GM19035 (cell line): ENCODE data around the gene NUP214.
"Not testable (repeated sequence)": the region's sequence is repeated elsewhere in the genome, so short reads cannot be mapped to it uniquely, and the experiment has no call there.

Source experiments
- ATAC-seq: cut with Tn5 transposase; IDR thresholded peaks from one replicate; pipeline ENCODE4 v1.9.1; 2021; ENCODE audit not compliant: unreplicated experiment

NUP214 gene

DNA sequence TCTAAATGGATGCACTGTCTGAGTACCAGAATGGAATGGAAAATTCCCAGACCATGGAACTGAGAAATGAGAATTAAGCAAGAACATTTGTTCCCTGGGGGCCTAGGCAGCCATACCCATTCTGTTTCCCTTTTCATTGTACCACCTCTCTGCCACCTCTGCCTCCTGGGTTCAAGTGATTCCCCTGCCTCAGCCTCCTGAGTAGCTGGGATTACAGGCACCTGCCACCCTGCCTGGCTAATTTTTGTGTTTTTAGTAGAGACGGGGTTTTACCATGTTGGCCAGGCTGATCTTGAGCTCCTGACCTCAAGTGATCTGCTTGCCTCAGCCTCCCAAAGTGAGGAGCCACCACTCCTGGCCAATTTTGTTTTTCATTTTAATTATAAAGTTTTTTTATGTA is 33.3 kb downstream of the NUP214 start:
- not testable (repeated sequence) for ATAC-seq

DNA sequence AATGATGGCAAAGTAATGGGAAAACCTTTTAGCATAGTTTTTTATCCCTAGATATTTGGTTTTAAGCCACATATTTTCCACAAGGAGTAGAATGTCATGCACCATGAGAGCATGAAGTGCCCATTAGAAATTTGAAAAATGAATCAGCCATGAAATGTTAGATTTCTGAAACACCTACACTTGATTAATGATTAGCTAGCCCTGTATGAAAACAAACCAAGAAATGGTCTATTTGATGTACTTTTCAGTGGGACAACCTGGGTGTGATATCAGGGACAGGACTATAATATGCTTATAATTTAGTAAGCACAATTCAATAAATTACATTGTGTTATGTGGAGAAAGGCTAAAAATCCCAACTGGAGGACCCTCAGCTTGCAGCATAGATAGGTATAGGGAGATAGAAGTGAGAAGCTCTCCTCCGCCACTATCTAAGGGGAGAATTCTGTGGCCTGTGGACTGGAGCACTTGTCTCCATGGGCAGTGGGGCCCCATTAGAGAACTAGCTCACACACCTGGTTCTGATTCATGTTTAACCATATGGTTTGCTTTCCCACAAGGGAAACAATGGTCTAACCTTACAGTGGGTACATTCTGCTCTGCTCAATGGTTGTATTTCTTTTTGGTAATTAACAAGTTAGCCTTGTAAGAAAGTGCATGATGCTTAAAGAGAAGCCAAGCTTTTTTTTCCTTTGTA is 35.2 kb downstream of the NUP214 start:
- ATAC-seq = no peak

DNA sequence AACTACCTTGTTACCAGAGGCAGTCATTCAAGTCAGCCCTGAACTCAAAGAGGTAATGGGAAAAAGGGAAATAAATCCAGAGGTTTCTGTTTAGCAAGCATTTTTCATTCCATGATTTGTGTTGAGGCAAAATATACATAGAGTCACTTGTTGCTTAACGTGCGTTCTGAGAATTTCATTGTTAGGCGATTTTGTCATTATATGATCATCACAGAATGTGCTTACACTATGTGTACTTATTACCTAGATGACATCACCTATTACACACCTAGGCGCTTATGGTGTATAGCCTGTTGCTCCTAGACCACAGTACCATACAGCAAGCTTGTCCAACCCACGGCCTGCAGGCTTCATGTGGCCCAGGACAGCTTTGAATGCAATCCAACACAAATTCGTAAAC is 36.2 kb downstream of the NUP214 start:
- ATAC-seq = no peak

DNA sequence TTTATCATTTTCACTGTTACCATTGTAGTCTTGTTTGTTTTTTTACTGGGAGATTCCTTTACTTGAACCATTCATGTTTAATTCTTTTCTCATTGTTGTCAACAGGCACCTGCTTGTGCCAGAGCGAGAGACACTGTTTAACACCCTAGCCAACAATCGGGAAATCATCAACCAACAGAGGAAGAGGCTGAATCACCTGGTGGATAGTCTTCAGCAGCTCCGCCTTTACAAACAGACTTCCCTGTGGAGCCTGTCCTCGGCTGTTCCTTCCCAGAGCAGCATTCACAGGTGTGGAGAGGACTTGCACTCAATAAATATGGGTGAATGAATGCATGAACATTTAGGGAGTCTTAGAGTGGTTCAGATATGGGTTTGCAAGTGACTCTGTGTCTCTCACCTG is 37.5 kb downstream of the NUP214 start:
- no peak for ATAC-seq

DNA sequence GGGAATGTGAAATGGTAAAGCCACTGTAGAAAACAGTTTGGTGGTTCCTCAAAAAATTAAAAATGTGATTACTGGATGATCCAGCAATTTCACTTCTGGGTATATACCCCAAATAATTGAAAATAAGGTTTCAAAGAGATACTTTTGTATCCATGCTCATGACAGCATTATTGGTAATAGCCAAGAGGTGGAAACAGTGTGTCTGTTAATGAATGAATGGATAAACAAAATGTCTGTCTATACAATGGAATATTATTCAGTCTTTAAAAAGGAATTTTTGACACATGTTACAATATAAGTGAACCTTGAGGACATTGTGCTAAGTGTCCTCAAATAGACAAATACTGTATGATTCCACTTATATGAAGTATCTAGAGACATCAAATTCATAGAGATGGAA is 40.1 kb downstream of the NUP214 start:
- ATAC-seq = no peak

DNA sequence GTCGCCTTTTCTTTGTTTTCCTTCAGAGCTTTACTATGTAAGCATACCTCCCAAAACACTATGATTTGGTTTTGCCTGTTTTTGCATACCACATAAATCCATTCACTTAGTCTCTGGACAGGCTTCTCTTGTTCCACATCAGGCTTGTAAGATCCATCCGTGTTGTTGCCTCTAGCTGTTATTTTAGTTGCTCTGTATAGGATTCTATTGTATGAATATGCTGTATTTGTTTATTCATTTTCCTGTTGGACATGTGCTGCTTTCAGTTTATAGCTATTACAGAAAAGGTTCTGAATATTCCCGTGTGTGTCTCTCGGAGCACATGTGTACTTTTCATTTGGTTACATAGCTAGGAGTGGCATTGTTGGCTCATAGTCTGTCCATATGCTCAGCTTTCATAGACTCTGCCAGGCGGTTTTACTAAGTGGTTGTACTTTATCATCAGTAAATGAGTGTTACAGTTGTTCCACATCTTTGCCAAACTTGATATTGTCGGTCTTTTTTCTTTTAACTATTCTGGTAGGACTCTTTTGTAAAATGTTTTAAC is 41.8 kb downstream of the NUP214 start:
- ATAC-seq = no peak

DNA sequence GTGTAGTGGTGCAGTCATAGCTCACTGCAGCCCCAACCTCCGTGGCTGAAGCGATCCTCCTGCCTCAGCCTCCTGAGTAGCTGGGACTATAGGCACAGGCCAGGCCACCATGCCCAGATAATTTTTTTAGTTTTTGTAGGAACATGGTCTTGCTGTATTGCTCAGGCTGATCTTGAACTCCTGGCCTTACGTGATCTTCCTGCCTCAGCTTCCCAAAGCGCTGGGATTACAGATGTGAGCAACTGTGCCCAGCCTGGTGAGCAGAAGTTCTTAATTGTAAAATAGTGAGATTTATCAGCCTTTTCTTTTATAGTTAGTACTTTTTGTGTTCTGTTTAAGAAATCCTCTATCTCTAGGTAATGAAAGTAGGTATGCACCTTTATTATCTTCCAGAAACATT is 42.5 kb downstream of the NUP214 start:
- ATAC-seq = no peak

DNA sequence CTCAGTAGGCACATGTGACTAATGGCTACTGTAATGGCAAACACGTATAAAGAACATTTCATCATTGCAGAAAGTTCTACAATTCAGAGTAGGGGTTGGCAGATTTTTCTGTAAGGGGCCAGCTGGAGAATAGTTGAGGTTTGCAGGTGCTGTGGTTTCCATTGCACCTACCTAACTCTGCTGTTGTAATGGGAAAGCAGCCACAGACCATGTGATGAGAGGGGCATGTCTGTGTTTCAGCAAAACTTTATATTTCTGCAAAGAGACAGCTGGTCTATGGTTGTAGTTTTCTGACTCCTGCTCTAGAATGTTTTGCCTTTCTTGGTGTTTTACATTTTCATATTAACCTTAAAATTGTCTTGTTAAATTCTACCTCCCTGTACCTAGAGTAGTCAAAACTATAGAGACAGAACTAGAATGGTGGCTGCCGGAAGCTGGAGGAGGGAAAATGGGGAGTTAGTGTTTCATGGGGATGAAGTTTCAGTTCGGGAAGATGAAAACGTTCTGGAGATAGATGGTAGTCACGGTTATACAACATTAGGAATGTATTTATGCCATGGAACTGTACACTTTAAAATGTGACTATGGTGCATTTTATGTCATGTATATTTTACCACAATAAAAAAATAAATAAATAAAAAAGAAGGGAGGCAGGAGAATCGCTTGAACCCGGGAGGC is 44.3 kb downstream of the NUP214 start:
- no peak for ATAC-seq

DNA sequence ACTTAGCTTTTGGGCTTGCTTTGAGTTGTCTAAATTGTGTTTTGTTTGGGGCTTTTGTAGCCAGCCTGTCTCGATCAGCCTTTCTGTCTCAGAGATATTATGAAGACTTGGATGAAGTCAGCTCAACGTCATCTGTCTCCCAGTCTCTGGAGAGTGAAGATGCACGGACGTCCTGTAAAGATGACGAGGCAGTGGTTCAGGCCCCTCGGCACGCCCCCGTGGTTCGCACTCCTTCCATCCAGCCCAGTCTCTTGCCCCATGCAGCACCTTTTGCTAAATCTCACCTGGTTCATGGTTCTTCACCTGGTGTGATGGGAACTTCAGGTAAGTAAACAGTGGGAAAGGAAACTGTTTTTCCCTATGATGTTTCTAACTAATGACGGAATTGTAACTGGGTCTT is 48.6 kb downstream of the NUP214 start:
- ATAC-seq = no peak

DNA sequence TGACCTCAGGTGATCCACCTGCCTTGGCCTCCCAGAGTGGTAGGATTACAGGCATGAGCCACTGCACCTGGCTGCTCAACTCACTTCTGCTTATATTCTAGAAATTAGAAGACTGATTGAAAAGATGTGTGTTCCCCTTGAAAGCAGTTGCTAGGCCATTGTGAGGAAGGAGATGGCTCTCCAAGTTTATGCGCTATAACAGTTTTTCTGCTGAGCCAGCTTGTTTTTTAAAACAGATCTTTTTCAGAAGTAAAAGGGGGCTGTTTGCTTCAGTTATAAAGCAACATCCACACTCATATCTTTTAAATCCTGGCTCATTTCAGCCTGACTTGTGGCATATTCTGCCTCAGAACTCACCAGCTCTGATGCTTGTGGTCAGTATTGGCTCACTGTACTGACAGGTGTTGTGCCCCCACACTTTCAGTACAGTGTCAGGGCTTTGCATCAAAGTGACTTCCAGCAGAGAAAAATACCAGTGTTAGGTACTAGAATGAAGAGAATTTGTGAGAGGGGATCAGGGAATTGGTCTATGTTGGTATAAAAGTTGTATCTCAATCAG is 49.4 kb downstream of the NUP214 start:
- no peak for ATAC-seq

DNA sequence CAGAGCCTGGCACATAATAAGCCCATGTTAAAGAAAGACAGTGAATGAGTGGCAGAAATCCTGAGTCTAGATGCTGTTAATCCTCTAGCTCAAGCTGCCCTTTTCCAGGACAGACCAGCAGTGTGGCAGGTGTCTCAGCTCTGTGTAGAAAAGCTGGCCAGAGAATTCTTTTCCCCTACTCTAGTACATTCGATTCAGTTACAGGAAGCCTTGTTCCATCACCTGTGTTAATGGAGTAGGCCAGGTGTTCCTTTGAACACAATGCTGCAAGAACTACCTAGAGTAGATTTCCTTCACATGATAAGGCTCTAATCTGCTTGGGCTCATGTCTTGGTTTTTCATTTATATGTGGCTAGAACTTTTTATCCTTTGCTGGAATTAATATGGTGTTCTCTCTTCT is 52.5 kb downstream of the NUP214 start:
- no peak for ATAC-seq

DNA sequence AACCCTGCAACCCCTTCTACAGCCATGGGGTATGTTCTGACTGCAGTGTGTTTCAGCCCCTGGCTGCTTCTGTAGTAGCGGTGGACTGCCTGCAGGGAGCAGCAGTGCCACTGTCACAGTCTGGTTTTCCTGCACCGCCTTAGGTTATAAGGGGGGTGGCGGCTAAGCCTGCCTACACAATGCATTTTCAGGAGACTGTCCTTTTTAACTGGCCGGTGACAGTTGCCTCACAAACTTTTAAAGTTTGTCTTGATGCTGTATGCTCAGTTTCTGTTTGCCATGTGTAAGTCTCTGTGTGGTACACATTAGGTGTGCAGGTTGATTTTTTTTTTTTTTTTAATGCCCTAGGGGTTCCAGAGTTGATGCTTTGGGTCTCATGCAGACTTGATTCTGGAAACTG is 53.0 kb downstream of the NUP214 start:
- peak; percentile 62 for ATAC-seq

DNA sequence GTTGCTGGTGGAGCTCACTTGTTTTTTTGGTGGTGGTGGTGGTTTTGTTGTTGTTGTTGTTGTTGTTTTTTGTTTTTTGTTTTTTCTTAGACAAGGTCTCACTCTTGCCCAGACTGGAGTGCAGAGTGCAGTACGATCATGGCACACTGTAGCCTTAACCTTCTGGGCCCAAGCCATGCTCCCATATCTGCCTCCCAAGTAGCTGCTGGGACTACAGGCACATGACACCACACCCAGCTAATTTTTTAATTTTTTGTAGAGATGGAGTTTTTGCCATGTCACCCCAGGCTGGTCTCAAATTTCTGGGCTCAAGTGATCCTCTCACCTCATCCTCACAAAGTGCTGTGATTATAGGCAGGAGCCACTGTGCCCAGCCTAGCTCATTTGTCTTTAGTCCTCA is 53.5 kb downstream of the NUP214 start:
- ATAC-seq = no peak

DNA sequence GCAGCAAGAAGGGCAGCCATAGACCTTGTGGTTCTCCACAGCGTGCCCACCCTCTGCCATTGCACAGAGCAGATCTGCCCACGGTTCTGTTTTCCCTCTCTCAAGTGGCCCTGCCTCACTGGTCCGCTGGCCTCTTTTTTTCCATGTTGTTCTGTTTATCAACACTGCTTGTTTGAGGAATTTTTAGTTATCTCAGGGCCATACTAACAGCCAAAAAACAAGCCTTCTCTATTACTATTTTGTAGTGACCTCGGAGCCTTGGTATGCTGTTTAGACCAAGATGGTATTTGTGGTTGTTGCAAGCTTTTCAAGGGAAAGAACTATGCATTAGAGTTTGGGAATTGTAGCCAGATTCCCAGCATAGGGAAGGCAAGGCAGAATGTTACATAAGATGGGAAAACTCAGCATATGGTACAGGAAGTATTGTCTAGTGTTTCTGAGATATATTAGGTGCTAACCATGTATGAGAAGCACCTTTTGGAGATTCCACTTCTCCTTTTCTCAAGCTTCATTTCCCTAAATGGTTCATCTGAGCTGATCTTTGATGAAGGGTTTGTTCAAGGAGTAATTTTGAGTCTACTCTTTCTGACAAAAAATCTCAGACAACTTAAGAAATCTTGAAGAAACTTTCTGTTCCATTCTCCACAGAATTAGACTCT is 54.3 kb downstream of the NUP214 start:
- no peak for ATAC-seq

DNA sequence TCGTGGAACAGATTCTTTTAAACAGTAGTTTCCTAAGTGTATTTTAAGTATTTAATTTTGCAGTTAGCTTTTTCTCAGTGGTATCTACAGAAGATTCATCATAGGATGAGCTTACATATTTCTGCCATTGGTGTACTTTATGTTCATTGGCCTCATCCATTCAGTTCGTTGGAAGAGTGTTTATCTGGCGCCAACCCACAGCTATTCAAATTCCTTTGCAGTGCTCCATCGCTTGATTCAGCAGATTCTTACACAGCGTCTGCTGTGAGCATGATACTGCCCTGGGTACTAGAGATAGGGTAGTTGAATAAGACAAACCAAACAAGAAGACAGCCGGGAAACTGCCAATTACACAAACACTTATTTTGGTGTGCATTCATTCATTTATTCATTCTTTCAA is 55.1 kb downstream of the NUP214 start:
- no peak for ATAC-seq

DNA sequence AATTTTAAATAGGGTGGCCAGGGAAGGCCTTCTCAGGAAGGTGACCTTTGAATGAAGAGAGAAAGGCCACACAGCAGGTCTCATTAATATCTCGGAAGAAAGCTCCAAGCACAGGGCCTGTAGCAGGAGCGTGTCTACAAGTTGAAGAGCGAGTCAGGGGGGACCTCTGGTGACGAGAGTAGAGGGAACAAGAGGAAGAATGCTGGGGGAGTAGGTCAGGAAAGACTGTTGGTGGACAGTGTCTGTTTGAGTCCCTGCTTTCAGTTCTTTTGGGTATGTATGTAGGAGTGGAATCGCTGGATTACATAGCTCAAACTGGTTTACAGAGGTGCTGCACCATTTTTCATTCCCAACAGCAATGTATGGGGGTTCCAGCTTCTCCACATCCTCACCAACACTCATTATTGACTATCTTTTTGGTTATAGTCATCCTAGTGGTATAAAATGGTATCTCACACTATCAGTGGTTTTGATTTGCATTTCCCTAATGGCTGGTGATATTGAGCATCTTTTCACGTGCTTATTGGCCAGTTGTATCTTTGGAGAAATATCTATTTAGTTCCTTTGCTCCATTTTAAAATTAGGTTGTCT is 55.8 kb downstream of the NUP214 start:
- no peak for ATAC-seq

DNA sequence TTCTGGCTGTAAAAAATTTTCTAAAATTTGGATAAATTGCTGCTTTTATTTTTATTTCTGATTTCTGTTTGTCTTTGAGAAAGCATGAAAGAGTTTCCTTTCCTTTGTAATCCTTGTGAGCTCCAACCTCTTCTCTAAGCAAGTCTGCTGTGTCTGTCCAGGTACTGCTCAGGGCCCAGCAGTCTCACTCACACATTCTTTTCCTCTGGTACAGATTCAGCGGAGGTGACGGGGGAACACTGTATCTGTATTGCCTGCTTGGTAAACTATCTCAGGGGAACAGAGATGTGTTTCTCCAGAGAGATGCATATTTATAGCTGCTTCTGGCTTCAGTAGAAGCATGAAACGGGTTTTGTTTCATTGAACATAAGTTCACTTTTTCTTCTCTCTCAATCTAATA is 60.5 kb downstream of the NUP214 start:
- ATAC-seq = no peak

DNA sequence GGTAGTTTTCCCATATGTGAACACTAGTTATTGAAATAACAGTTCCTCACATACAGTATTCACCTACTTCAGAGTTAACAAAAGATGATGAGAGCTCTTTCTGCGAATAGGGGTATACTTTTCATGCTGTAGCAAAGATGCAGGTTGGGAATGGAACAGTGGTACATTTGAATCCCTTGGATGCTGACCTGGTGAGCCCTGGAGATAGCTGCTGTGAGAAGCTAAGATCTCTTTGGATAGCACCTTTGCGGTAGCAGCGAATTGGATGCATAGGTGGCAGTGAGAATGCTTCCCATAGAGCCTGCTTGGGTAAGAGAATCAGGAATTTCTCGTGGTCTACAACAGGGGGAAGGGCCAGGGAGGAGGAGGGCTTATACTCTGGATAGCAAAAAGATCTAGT is 61.2 kb downstream of the NUP214 start:
- no peak for ATAC-seq

DNA sequence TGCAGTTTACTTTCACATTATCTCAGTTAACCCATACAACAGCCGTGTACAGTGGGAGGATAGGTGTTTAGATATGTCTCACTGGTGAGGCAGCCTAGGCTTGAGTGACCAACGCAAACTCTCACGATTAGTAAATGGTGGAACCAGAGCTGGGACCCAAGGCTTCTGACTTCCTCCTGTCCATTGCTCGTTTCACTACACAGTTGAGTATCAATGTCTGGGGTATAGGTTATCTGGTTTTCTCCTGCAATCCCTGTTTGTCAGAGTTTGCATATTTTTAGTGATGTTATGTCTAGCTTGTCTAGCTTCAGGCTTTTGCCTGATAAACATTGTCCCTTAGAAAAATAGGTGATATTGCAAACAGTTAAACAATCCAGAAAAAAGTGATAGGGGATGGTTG is 62.6 kb downstream of the NUP214 start:
- no peak for ATAC-seq

DNA sequence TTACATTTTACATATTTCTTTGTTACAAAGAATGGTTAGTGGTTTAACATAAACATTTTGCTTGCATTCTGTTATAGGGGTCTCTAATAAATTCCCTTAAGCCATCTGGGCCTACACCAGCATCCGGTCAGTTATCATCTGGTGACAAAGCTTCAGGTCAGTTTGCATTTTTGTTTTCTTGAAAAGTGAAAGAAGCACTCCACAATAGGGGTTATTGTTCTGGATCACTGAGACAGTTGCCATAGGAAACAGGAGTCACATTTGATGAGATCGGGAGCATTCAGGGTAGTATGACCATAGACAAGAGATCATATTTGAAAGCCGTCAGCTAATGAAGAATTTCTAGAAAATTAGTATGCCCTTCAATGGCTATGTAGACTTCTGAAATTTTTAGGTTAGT is 63.6 kb downstream of the NUP214 start:
- ATAC-seq = no peak

DNA sequence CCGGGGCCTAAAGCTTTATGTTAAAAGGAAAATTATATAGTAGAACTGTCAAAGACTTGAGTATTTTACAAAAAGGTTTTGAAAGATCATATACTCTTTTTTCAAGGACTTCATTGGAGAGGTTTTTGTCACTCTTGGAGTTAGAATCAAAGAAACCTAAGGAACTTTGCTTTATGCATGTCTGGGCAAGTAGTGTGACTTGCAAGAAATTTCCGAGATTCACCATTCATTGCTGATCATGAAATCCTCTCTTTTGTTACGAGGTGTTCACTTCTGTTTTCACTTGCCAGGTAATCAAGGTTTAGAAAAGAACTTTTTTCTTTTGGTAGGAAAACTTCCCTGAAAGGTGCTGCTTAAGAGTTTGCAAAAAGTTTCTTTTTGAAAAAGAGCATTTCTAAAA is 64.8 kb downstream of the NUP214 start:
- ATAC-seq = no peak
